ENCODE results near the gene BPIFB2.
A peak's percentile ranks its signal among the peaks of the same experiment; 100 is the strongest.
"Not testable (repeated sequence)": the region's sequence is repeated elsewhere in the genome, so short reads cannot be mapped to it uniquely, and the experiment has no call there.

The BPIFB2 gene

GRCh38 chr20:33042983-33043730 lies 35.7 kb downstream of the BPIFB2 start:
- H2BK5ac ChIP-seq (ENCODE audit: low read depth, low read length, poor library complexity, severe bottlenecking): no peak overlapping the region
- no peak for DNase-seq
- H3K4ac ChIP-seq (ENCODE audit: low read depth in 1 of 2, low read length in 2 of 2): no peak overlapping the region
- H2BK15ac ChIP-seq (ENCODE audit: low read depth, poor library complexity, severe bottlenecking): no peak overlapping the region
- no peak overlapping the region for H2BK12ac ChIP-seq (ENCODE audit: low read length in 2 of 2)
- H2BK120ac ChIP-seq (ENCODE audit: low read depth, low read length): no peak overlapping the region
- H3K18ac ChIP-seq (ENCODE audit: low read depth in 1 of 2, low read length in 2 of 2): no peak overlapping the region
- 36% methylated on average over 1 of the region's 2 CpGs for WGBS
- no peak overlapping the region for H3K23ac ChIP-seq (ENCODE audit: low read length in 2 of 2)
- no peak overlapping the region for H2AK5ac ChIP-seq (ENCODE audit: low read length, severe bottlenecking)
- no peak overlapping the region for H4K91ac ChIP-seq (ENCODE audit: low read length)
- H3K9me3 ChIP-seq (ENCODE audit: control insufficient read depth, low read length): peaks cover 10% of the 10 kb centered on the region
- no peak overlapping the region for H2AFZ ChIP-seq (ENCODE audit: low read depth, low read length)
- H3K79me1 ChIP-seq (replicated peaks; ENCODE audit: low read length, poor library complexity, severe bottlenecking): no peaks in the 10 kb centered on the region
- H3K9ac ChIP-seq (ENCODE audit: low read length): no peak overlapping the region
- no peak overlapping the region for H4K8ac ChIP-seq (ENCODE audit: low read length)
- H3K14ac ChIP-seq (ENCODE audit: low read length in 2 of 2): no peak overlapping the region
- no peaks in the 10 kb centered on the region for H3K36me3 ChIP-seq (ENCODE audit: control insufficient read depth in 1 of 2, insufficient read depth in 2 of 2, low read depth in 1 of 2, low read length in 2 of 2)
- no peak overlapping the region for H3K27ac ChIP-seq (ENCODE audit: low read length, poor library complexity, severe bottlenecking)
- H3K27me3 ChIP-seq (ENCODE audit: control insufficient read depth in 1 of 2, insufficient read depth in 1 of 2, low read length in 2 of 2): peaks cover 0 to 27% of the 10 kb centered on the region in 2 experiments
- H3K4me1 ChIP-seq (ENCODE audit: control insufficient read depth, insufficient read depth, low read depth, low read length): no peaks in the 10 kb centered on the region
- no peak overlapping the region for H3K4me2 ChIP-seq (ENCODE audit: low read length, poor library complexity, severe bottlenecking)
- H3K4me3 ChIP-seq (ENCODE audit: insufficient read depth in 1 of 2, low read depth in 1 of 2, low read length in 2 of 2): no peak overlapping the region

- H2BK5ac ChIP-seq (ENCODE audit: low read depth, low read length, poor library complexity, severe bottlenecking): no peak overlapping the region
- H2BK120ac ChIP-seq (ENCODE audit: low read depth, low read length): no peak overlapping the region
- H2AFZ ChIP-seq (ENCODE audit: low read depth, low read length): no peak overlapping the region
- H3K23ac ChIP-seq (ENCODE audit: low read length in 2 of 2): no peak overlapping the region
- no peak overlapping the region for H3K9ac ChIP-seq (ENCODE audit: low read length)
- peaks cover 9% of the 10 kb centered on the region for H3K9me3 ChIP-seq (ENCODE audit: control insufficient read depth, low read length)
- H2AK5ac ChIP-seq (ENCODE audit: low read length, severe bottlenecking): no peak overlapping the region
- 50% methylated on average over 1 of the region's 1 CpG for WGBS
- peak overlapping the region; percentile 46 for H4K91ac ChIP-seq (ENCODE audit: low read length)
- H3K14ac ChIP-seq (ENCODE audit: low read length in 2 of 2): no peak overlapping the region
- DNase-seq: no peak
- H3K4me2 ChIP-seq (ENCODE audit: low read length, poor library complexity, severe bottlenecking): no peak overlapping the region
- H3K27ac ChIP-seq (ENCODE audit: low read length, poor library complexity, severe bottlenecking): no peak overlapping the region
- no peak overlapping the region for H2BK12ac ChIP-seq (ENCODE audit: low read length in 2 of 2)
- no peaks in the 10 kb centered on the region for H3K4me1 ChIP-seq (ENCODE audit: control insufficient read depth, insufficient read depth, low read depth, low read length)
- H3K36me3 ChIP-seq (ENCODE audit: control insufficient read depth in 1 of 2, insufficient read depth in 2 of 2, low read depth in 1 of 2, low read length in 2 of 2): no peaks in the 10 kb centered on the region
- H3K27me3 ChIP-seq (ENCODE audit: control insufficient read depth in 1 of 2, insufficient read depth in 1 of 2, low read length in 2 of 2): peaks cover 0 to 23% of the 10 kb centered on the region in 2 experiments
- no peaks in the 10 kb centered on the region for H3K79me1 ChIP-seq (replicated peaks; ENCODE audit: low read length, poor library complexity, severe bottlenecking)
- no peak overlapping the region for H3K4me3 ChIP-seq (ENCODE audit: insufficient read depth in 1 of 2, low read depth in 1 of 2, low read length in 2 of 2)
- H4K8ac ChIP-seq (ENCODE audit: low read length): no peak overlapping the region
- no peak overlapping the region for H3K18ac ChIP-seq (ENCODE audit: low read depth in 1 of 2, low read length in 2 of 2)
- H3K4ac ChIP-seq (ENCODE audit: low read depth in 1 of 2, low read length in 2 of 2): no peak overlapping the region
- H2BK15ac ChIP-seq (ENCODE audit: low read depth, poor library complexity, severe bottlenecking): no peak overlapping the region
Measured at GRCh38 chr20:33043731-33044181, 36.3 kb downstream of the BPIFB2 start.

GRCh38 chr20:33045129-33045721 lies 37.7 kb downstream of the BPIFB2 start:
- H2BK5ac ChIP-seq (ENCODE audit: low read depth, low read length, poor library complexity, severe bottlenecking); H2BK12ac ChIP-seq (ENCODE audit: low read length in 2 of 2): not testable (repeated sequence)
- 77% methylated on average over 15 of the region's 15 CpGs for WGBS

GRCh38 chr20:33046412-33046811 lies 38.9 kb downstream of the BPIFB2 start:
- Histone ChIP-seq H2BK15ac (ENCODE audit: low read depth, poor library complexity, severe bottlenecking) (no peak overlapping the region), H3K4me1 (ENCODE audit: control insufficient read depth, insufficient read depth, low read depth, low read length) (no peaks in the 10 kb centered on the region), H2BK12ac (ENCODE audit: low read length in 2 of 2) (no peak overlapping the region), H3K18ac (ENCODE audit: low read depth in 1 of 2, low read length in 2 of 2) (no peak overlapping the region), H2AFZ (ENCODE audit: low read depth, low read length) (no peak overlapping the region), H3K4me2 (ENCODE audit: low read length, poor library complexity, severe bottlenecking) (no peak overlapping the region), H3K4ac (ENCODE audit: low read depth in 1 of 2, low read length in 2 of 2) (no peak overlapping the region), H3K36me3 (ENCODE audit: control insufficient read depth in 1 of 2, insufficient read depth in 2 of 2, low read depth in 1 of 2, low read length in 2 of 2) (no peaks in the 10 kb centered on the region), H3K27ac (ENCODE audit: low read length, poor library complexity, severe bottlenecking) (no peak overlapping the region), H3K9me3 (ENCODE audit: control insufficient read depth, low read length) (peaks cover 9% of the 10 kb centered on the region), H3K79me1 (replicated peaks; ENCODE audit: low read length, poor library complexity, severe bottlenecking) (no peaks in the 10 kb centered on the region), H2AK5ac (ENCODE audit: low read length, severe bottlenecking) (no peak overlapping the region), H3K23ac (ENCODE audit: low read length in 2 of 2) (no peak overlapping the region), H4K8ac (ENCODE audit: low read length) (no peak overlapping the region), H2BK120ac (ENCODE audit: low read depth, low read length) (no peak overlapping the region), H3K14ac (ENCODE audit: low read length in 2 of 2) (no peak overlapping the region), H3K9ac (ENCODE audit: low read length) (no peak overlapping the region), H3K27me3 (ENCODE audit: control insufficient read depth in 1 of 2, insufficient read depth in 1 of 2, low read length in 2 of 2) (peaks cover 0 to 8% of the 10 kb centered on the region in 2 experiments), H4K91ac (ENCODE audit: low read length) (no peak overlapping the region), H2BK5ac (ENCODE audit: low read depth, low read length, poor library complexity, severe bottlenecking) (no peak overlapping the region), H3K4me3 (ENCODE audit: insufficient read depth in 1 of 2, low read depth in 1 of 2, low read length in 2 of 2) (no peak overlapping the region)
- no peak for DNase-seq
- WGBS: 68% methylated on average over 2 of the region's 3 CpGs

More at GRCh38 chr20:33045129-33045721, 37.7 kb downstream of the BPIFB2 start:
- H3K18ac ChIP-seq (ENCODE audit: low read depth in 1 of 2, low read length in 2 of 2); H3K27ac ChIP-seq (ENCODE audit: low read length, poor library complexity, severe bottlenecking); H4K8ac ChIP-seq (ENCODE audit: low read length); H3K4me1 ChIP-seq (ENCODE audit: control insufficient read depth, insufficient read depth, low read depth, low read length); H2BK15ac ChIP-seq (ENCODE audit: low read depth, poor library complexity, severe bottlenecking); H3K23ac ChIP-seq (ENCODE audit: low read length in 2 of 2); H3K14ac ChIP-seq (ENCODE audit: low read length in 2 of 2); H4K91ac ChIP-seq (ENCODE audit: low read length); H2AFZ ChIP-seq (ENCODE audit: low read depth, low read length); DNase-seq; H3K9ac ChIP-seq (ENCODE audit: low read length); H3K9me3 ChIP-seq (ENCODE audit: control insufficient read depth, low read length); H3K27me3 ChIP-seq (ENCODE audit: control insufficient read depth in 1 of 2, insufficient read depth in 1 of 2, low read length in 2 of 2); H2AK5ac ChIP-seq (ENCODE audit: low read length, severe bottlenecking); H3K4me2 ChIP-seq (ENCODE audit: low read length, poor library complexity, severe bottlenecking); H3K4me3 ChIP-seq (ENCODE audit: insufficient read depth in 1 of 2, low read depth in 1 of 2, low read length in 2 of 2); H3K4ac ChIP-seq (ENCODE audit: low read depth in 1 of 2, low read length in 2 of 2); H3K36me3 ChIP-seq (ENCODE audit: control insufficient read depth in 1 of 2, insufficient read depth in 2 of 2, low read depth in 1 of 2, low read length in 2 of 2); H2BK120ac ChIP-seq (ENCODE audit: low read depth, low read length); H3K79me1 ChIP-seq (replicated peaks; ENCODE audit: low read length, poor library complexity, severe bottlenecking): not testable (repeated sequence)
